AG04449 (cell line): Measurements from ENCODE around the gene ETV6.

Experiments used
- CTCF ChIA-PET: fragments of 350-600 bp; formaldehyde crosslinking; extraction: SDS; loops from one replicate; lab custom pipeline; 2021; ENCODE audit warnings: antibody characterized with exemption; lab: Yijun Ruan, JAX
- POLR2A ChIA-PET: fragments of 400-600, 350-600 bp; formaldehyde crosslinking; extraction: SDS; loops from one replicate; lab custom pipeline; 2020; ENCODE audit warnings: antibody characterized with exemption, inconsistent platforms; lab: Yijun Ruan, JAX
- DNase-seq: peaks from one replicate; pipeline ENCODE4 v3.0.0-alpha.2; 2010; ENCODE audit warnings: low read depth, low spot score
- H3K4me3 ChIP-seq: 2 replicates; pipeline ENCODE4 v1.5.1; 2011; ENCODE audit warnings: low read depth, mild to moderate bottlenecking, control low read depth, low read length
- TF ChIP-seq, protein P1 (sequence below): IDR thresholded peaks from one replicate; pipeline ENCODE4 v1.5.1; 2011; ENCODE audit warnings: mild to moderate bottlenecking, moderate library complexity, low read length, control low read depth, inconsistent platforms; ENCODE audit not compliant: insufficient read depth; ENCODE audit errors: missing control alignments

The ETV6 gene

GRCh38 chr12:11916771-11917170, 267.3 kb downstream of the ETV6 start:
- ChIA-PET CTCF (interaction anchor here (1.4 kb wide), 1 partner anchor 9 kb away, joined by 3 read pairs; no protein-coding TSS in a partner anchor), POLR2A (no interaction called here)
- TF ChIP-seq, protein P1, sequence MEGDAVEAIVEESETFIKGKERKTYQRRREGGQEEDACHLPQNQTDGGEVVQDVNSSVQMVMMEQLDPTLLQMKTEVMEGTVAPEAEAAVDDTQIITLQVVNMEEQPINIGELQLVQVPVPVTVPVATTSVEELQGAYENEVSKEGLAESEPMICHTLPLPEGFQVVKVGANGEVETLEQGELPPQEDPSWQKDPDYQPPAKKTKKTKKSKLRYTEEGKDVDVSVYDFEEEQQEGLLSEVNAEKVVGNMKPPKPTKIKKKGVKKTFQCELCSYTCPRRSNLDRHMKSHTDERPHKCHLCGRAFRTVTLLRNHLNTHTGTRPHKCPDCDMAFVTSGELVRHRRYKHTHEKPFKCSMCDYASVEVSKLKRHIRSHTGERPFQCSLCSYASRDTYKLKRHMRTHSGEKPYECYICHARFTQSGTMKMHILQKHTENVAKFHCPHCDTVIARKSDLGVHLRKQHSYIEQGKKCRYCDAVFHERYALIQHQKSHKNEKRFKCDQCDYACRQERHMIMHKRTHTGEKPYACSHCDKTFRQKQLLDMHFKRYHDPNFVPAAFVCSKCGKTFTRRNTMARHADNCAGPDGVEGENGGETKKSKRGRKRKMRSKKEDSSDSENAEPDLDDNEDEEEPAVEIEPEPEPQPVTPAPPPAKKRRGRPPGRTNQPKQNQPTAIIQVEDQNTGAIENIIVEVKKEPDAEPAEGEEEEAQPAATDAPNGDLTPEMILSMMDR = no peak
- no peak overlapping the region for H3K4me3 ChIP-seq
- DNase-seq = no peak

DNA sequence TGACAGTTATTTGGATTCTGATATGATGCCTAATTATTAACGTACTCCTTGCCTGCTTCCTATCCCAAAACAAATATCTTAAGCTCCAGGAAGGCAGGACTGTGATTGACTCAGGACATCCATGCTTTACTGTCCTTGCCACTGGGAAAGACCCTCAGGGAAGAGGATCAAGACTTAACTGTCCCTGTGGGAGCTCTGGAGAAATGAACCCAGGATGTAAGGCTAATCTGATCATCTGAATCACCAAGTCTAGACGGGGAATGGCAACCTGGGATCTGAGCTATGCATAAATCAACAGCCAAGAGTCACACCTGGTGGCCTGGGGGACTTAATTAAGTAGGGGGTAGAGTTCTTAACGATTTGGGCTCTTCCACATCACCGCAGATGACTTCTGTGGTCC, 268.0 kb downstream of the ETV6 start:
- no peak for DNase-seq
- TF ChIP-seq, protein P1 = no peak
- CTCF ChIA-PET = interaction anchor here (1.4 kb wide), 1 partner anchor 9 kb away, joined by 3 read pairs; no protein-coding TSS in a partner anchor
- POLR2A ChIA-PET = no interaction called here
- H3K4me3 ChIP-seq = no peak overlapping the region

GRCh38 chr12:11920231-11920630, 270.8 kb downstream of the ETV6 start:
- TF ChIP-seq, protein P1 = no peak
- no peak for DNase-seq
- CTCF ChIA-PET = no interaction called here
- POLR2A ChIA-PET = no interaction called here
- no peak overlapping the region for H3K4me3 ChIP-seq

GRCh38 chr12:11922361-11922760, 272.9 kb downstream of the ETV6 start:
- ChIA-PET POLR2A (no interaction called here), CTCF (no interaction called here)
- no peak overlapping the region for H3K4me3 ChIP-seq
- no peak for DNase-seq
- TF ChIP-seq, protein P1 = no peak

DNA sequence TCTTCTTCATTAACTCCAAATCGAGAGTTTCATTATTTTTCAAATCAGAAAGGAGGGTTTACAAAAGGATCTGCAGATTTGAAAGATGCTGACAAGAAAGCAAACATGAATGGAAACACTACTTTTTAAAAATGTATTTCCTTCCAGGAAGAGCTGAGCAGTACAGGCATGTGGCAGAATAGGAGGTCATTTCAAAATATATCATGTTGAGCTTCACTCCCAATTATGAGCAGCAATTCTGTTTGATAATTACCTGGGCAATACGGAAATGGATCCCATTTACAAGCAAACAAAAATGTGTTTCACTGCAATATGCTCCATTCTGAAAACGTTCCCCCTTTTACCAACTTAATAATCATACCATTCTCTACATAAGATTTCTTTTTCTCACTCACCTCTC, 273.6 kb downstream of the ETV6 start:
- TF ChIP-seq, protein P1 = no peak
- no peak overlapping the region for H3K4me3 ChIP-seq
- ChIA-PET POLR2A (no interaction called here), CTCF (no interaction called here)
- no peak for DNase-seq

DNA sequence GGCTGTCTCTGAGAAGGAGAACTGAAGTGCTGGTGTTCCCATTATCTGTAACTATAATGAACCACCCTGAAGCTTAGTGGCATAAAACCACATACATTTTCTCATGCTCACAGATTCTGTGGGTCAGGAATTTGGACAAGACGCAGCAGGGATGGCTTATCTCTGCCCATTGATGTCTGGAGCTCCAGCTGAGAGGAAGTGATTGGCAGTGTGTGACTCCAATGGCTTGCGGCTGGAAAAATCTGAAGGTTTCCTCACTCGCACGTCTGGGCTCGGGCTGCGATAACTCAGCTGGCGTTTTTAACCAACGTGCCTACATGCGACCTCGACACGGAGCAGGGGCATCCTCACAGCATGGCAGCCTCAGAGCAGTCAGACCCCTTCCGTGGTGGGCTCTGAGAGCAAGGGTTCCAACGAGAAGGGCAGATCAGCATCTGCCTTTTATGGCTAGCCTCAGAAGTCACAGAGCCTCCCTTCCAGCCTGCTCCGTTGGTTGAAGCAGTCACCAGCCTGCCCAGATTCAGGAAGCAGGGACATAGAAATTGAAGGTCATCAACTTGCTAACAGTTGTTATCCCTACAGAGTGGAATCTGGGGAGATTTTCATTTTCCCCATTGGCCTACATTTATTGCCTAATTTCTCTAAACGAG, 277.9 kb downstream of the ETV6 start:
- POLR2A ChIA-PET = no interaction called here
- no peak overlapping the region for H3K4me3 ChIP-seq
- CTCF ChIA-PET = interaction anchor here (0.7 to 1.1 kb wide), 2 partner anchors 31 to 106 kb away, joined by 3 read pairs; no protein-coding TSS in a partner anchor
- TF ChIP-seq, protein P1 = no peak
- DNase-seq = no peak
